ENCODE data around the gene C10orf67. TPM values are rescaled to one million over a fixed set of nuclear protein-coding genes. Genes with fewer than 3 reads are reported as not detected.

C10orf67 gene
- total RNA-seq, 1 donor from 2014 or later = not detected

DNA sequence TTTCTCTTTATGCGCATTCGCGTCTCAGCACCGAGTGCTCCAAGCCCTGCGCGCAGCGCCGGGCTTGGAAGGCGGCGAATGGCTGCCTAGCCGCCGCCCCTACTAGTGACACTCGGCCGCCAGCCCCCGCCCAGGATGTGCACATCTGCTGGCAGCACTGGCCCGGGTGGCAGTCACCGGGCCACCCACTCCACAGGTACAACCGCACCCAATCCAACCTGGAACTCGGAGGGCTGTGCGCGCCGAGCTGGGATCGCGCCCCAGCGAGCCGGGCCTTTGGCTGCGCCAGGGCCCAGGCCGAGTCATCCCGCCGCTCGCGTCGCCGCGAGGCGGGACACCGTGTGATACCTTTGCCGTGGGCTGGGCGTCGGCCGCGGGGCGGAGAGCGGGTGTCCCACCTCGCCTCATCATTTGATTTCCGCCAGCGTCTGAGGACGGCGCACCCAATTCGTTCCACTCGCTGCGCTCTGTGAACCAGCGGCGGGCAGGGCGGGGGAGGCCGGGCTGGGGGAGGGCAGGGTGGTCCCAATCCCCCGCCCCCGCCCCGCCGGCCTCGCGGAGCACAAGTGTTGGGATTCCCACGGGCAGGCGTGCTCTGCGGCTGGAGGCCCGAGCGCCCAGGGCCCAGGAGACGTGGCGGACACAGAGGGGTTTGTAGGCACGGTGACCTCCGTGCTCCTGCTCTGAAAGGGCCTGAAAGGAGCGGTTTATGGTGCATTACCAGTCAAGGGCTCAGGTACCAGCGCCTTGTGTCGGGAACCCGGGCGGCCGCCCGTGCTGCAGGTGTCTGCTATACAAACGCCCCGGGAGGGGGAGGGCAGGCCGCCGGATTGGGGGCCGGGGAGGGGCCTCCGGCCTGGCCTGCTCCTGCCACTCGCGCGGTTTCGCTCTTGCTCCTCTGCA lies 170.3 kb downstream of the C10orf67 start:
- no peak for DNase-seq (ENCODE audit: low read depth in 2 of 2)

DNA sequence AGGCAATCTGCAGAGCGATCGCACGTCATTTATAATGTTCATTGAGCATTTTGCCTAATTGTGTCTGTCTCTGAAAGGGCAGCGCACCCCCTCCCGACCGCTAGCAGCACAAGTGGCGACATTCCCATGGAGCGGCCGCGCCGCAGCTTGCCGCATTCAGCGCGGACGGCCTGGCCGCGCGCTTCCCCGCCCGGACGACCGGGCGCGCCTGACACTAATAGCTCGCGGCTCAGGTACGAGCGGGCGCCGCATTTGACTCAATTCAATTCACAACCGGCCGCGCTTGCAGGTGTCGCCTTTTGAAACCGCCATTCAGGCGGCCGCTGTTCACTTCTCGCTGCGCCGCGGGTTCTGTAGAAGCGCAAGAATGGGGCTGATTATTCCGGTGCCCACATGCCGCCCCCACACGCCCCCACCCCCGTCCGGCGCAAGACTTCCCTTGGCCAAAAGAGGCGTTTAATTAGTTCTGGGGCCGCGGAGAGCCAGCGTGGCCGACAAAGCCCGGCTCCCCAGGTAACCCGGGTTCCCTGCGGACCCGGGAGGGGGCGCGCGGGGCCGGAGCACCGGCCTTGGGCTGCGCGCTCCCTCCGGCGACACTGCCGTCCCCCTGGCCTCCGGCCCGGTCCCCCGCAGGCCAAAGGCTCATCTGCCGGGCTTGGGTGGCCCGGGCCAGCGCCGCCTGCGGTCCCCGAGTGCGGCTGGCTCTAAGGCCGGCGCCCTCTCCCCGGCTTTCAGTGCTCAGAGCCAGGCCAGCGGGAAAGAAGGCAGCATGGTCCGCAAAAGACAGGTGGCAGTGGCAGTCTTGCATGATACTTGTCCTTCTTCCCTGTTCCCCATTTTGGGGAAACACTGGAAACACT lies 171.2 kb downstream of the C10orf67 start:
- DNase-seq (ENCODE audit: low read depth in 2 of 2) = peak in 1 of 2 donors; percentile 17

DNA sequence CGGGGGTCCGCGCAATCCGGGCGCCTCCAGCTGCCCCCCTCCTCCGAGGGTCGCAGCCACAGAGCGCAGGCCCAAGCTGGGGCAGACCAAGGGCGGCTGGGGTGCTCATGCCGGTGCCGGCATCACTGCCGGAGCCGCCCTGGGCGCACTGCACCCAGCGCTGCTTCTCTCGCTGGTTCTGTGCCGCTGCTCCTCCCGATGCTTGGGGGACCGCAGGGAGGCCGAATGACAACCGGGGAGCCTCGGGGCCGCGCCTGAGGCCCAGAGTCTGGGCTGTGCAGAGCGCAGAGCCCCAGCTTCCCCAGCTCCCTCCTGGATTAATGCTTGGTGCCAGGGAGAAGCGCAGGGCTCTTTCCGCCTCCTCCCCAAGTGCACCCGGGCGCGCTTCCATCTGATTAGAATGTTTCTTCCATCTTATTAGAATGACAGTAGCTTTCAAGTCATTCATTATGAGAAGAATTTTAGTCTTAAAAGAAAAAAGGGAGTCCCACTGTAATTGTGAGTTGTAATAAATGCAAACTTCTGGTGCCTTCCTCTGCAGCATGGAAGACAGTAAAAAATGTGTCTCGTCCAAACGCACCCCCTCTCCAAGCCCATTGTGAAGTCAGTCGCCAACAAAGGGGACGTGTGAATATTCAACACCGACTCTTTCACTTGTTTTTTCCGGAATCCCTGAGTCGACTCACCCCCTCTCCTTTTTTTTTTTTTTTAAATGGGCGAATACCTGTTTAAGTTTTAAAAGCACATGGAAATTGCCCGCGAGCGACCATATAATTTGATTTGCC lies 172.0 kb downstream of the C10orf67 start:
- no peak for DNase-seq (ENCODE audit: low read depth in 2 of 2)

DNA sequence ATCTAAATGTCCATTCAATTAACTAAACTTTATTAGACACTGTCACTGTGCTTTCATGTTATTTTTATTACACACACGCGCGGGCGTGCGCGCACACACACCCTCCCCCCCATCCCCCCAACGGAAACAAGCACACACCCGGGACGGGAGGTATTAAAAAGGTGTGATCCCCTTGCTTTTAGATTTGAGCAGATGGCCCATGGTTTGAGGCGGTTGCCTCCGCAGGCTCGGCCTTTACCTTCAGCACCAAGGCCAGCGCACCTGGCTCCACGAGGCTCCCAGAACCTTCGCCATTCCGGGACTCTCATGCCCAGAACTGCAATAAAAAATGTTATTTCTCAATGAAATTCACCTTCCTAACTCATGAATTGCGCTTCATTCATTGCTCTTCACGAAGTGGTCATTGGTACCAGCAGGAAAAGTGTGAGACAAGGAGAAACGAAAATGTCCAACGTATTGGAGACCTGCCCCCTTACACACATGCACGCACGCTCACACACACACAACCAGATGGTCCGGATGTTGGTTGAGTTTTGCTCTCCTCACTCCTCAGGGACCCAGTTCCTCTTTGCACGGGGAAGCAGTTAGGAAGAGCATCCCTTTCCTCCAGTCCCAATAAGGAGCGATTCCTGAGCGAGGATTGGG lies 173.2 kb downstream of the C10orf67 start:
- peak; percentile 51 to 64 for DNase-seq (ENCODE audit: low read depth in 2 of 2)

DNA sequence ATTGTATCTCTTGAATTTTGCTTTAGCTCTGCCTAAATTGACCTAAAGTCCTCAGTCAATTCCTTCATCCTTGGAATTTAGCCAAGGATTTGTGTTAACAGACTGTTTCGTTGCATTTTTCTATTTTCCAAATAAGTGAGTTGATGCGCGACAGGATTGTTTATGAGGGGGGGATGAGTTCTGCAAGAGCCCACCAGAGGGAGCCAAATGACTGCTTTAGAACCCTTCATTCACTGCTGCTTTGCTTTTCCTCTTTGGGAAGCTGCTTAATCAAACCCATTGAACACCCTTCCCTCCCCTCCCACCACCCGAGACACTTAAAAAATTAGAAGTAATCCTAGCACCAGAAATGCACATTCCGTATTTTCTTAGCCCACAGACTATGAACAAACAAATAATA lies 186.2 kb downstream of the C10orf67 start:
- peak; percentile 67 to 76 for DNase-seq (ENCODE audit: low read depth in 2 of 2)

DNA sequence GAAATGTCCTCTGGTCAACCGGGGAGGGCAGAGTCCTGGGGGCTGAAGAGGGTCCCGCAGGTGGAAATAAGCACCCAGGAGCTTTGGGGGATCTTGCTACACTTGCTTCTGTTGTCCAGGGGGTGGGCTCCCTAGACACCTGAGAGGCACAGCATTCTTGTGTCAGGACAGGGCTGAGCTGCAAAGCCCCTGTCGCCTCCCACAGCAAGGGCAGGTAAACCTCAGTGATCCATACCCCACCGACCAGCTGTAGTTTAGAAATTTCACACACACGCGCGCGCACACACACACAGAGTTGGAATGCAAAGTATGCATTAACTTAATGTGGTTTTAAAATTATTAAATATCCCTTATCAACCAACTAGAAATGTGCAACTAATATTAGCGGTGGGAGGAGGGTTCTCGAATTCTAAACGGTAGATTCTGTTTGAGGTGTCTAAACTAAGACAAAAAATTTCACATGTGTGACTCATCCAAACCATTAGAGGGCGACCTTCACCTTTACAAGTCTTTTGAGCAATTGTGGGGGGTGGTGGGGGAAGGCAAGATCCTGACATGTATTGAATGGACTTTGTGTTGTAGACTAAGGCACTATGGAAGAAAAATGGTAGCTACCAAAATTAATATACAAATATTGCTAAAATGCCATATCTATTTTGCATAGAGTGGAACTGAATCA lies 186.8 kb downstream of the C10orf67 start:
- DNase-seq (ENCODE audit: low read depth in 2 of 2) = peak; percentile 42 to 47

DNA sequence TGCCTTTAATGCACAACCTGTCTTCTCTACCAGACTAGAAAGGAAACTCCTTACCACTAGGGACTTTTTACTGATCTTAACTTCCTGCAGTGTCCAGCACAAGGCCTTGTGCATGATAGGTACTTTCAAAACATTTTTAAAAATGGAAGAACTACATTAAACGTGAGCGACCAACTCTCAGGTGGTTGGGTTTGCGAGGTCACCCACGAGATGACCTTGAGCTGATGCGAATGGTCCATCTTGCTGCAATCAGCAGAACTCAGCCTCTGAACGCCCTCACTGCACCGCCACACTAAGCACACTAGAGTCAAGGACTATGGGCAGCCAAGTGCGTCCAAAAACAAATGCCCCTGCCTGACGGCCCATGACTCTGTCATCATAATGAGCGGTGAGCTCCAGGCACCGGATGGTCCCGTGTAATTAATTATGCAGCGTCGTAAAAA lies 187.3 kb downstream of the C10orf67 start:
- no peak for DNase-seq (ENCODE audit: low read depth in 2 of 2)

DNA sequence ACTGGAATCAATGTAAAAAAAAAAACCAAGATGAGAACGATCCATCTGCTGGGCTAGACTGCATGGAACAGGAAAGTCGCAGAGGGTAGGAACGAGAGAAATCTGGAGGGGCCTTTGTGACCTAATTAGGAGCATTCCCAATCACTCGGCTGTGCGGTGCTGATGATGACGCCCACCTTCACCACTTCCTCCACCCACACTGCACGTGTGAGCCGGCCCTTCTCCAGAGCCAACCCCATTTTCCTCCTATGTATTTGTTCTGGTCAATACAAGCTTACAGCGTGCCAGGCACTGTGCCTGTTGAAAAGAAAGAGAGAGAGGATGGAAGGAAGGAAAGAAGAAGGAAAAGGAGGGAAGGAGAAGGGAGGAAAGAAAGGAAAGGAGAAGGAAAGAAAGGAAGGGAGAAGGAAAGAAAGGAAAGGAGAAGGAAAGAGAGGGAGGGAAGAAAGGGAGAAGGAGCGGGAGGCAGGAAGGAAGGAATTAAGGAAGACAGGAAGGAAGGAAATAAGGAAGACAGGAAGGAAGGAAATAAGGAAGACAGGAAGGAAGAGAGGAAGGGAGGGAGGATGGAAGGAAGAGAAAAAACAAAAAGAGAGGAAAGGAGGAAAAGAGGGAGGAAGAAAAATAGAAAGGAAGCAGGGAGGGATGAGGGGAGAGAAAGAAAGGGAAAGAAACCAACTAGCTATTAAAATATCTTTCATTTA lies 188.0 kb downstream of the C10orf67 start:
- no peak for DNase-seq (ENCODE audit: low read depth in 2 of 2)

DNA sequence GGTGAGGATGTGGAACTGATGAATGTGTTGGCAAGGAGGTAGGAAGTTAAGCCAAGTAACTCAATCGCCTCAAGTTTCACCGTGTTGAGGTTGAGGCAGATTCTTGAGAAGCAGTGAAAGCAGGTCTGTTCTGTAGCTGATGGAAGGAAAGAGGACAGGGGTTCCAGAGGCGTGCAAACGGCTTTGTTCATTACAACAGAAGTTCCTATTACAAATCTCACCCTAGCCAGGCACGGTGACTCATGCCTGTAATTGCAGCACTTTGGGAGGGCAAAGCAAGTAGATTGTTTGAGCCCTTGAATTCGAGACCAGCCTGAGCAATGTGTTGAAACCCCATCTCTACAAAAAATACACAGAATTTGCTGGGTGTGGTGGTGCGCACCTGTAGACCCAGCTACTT lies 189.4 kb downstream of the C10orf67 start:
- no peak for DNase-seq (ENCODE audit: low read depth in 2 of 2)

Other genes with a start within 250 kb of the C10orf67 start
- 9.2 and 10.3 TPM in 2 replicates for gene MSRB2, start 249.2 kb downstream of the C10orf67 start, total RNA-seq
- gene PTF1A, start 152.5 kb downstream of the C10orf67 start, total RNA-seq = not detected in 2 replicates
- gene OTUD1, start 94.3 kb upstream of the C10orf67 start, total RNA-seq = 5.2 and 12.5 TPM in 2 replicates

Measured in lung microvascular endothelial cell (primary cell).